ENCODE results near the gene STRA6. TPM values are rescaled to one million over a fixed set of nuclear protein-coding genes. Genes with fewer than 3 reads are reported as not detected.

Gene STRA6
- total and polyA plus RNA-seq, 2 of the 8 experiments (the other 6 are each of a cell fraction or from before 2014, with no cell fraction given), result 9.3 to 14.5 TPM

DNA sequence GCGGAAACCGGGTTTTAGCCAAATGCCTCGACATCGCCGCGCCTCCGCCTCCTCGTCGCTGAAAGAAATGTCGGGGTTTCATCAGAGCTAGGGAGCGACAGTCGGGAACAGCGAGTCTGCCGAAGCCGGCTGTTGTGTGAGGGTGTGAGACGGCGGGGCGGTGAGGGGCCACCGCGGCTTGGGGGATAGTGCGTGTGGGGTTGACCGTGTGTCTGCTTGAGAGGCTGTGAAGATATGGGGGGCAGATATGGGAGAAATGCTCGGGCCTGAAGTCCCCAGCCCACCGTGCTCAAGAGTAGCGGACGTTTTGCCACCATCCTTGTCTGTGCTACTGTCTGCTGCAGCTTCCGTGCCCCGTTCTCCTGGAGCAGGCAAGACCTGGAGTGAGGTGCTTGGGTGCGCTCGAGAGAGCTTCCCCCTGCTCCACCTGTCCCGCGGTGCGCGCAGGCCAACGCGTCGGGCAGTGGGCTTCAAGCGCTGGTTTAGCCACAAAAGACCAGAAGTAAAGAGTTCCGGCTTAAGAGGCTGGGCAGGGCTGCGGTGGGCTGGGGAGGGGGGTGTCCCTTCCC is 72.9 kb downstream of the STRA6 start (continued):
- TF ChIP-seq KDM4A (IDR thresholded peaks at IDR 0.05; ENCODE audit: low read depth, low read length, severe bottlenecking) (peak; percentile 31), EGR1 (IDR thresholded peaks at IDR 0.05; ENCODE audit: borderline replicate concordance, low read depth, low read length) (no peak), SIN3A (conservative IDR thresholded peaks at IDR 0.05 in 1 of 2, IDR thresholded peaks at IDR 0.05 in 1 of 2; ENCODE audit: low read depth in 1 of 2, low read length in 2 of 2) (no peak), POU5F1 (IDR thresholded peaks at IDR 0.05; ENCODE audit: low read depth, low read length) (no peak), JUND (IDR thresholded peaks at IDR 0.05; ENCODE audit: low read length) (no peak), BCL11A (IDR thresholded peaks at IDR 0.05; ENCODE audit: low read depth in 2 of 2, low read length in 2 of 2) (no peak), CHD2 (IDR thresholded peaks at IDR 0.05; ENCODE audit: low read length) (no peak), CEBPB (IDR thresholded peaks at IDR 0.05; ENCODE audit: low read depth, low read length) (no peak), SRF (IDR thresholded peaks at IDR 0.05; ENCODE audit: low read depth, low read length) (no peak), TCF12 (IDR thresholded peaks at IDR 0.05; ENCODE audit: low read depth, low read length) (no peak), NRF1 (IDR thresholded peaks at IDR 0.05; ENCODE audit: low read depth, low read length) (no peak), BRCA1 (IDR thresholded peaks at IDR 0.05; ENCODE audit: low read depth, low read length) (no peak), YY1 (IDR thresholded peaks at IDR 0.05; ENCODE audit: low read depth, low read length) (no peak), SP4 (IDR thresholded peaks at IDR 0.05; ENCODE audit: low read length) (no peak), KDM1A (IDR thresholded peaks at IDR 0.05; ENCODE audit: borderline replicate concordance, low read length) (no peak), EZH2 (IDR thresholded peaks at IDR 0.05; ENCODE audit: low read depth, low read length, severe bottlenecking) (peak; percentile 91), HDAC2 (IDR thresholded peaks at IDR 0.05; ENCODE audit: borderline replicate concordance in 1 of 2, low read depth in 2 of 2, low read length in 2 of 2) (no peak), TAF7 (optimal IDR thresholded peaks at IDR 0.05; ENCODE audit: borderline replicate concordance, low read depth, low read length) (peak; percentile 24), SUZ12 (IDR thresholded peaks at IDR 0.05; ENCODE audit: low read length) (peak; percentile 80), SAP30 (IDR thresholded peaks at IDR 0.05; ENCODE audit: insufficient read depth, insufficient replicate concordance, low read length) (no peak), NANOG (IDR thresholded peaks at IDR 0.05; ENCODE audit: insufficient read depth, low read depth, low read length, poor library complexity, severe bottlenecking) (no peak), TAF1 (IDR thresholded peaks at IDR 0.05; ENCODE audit: low read depth, low read length) (no peak), PHF8 (conservative IDR thresholded peaks at IDR 0.05; ENCODE audit: low read depth, low read length) (no peak)
- TF ChIP-seq, protein P1, sequence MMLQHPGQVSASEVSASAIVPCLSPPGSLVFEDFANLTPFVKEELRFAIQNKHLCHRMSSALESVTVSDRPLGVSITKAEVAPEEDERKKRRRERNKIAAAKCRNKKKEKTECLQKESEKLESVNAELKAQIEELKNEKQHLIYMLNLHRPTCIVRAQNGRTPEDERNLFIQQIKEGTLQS (IDR thresholded peaks at IDR 0.05; ENCODE audit: insufficient read depth, low read depth, low read length), result no peak
- TF ChIP-seq, protein P2, sequence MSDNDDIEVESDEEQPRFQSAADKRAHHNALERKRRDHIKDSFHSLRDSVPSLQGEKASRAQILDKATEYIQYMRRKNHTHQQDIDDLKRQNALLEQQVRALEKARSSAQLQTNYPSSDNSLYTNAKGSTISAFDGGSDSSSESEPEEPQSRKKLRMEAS (IDR thresholded peaks at IDR 0.05), result 0 out of 2 replicates have a peak, but pooled peaks have one; percentile 12

Data from H1 (cell line).